Uterus (tissue), 2 donors: Measurements from ENCODE around the gene VWA8.

Source experiments
- POLR2A ChIP-seq, 2 donors: fragments of 450-650 bp; IDR thresholded peaks; one replicate each; pipeline ENCODE4 v1.6.1; 2016; ENCODE audit warnings: antibody characterized with exemption in 2 of 2, mild to moderate bottlenecking in 1 of 2, moderate library complexity in 1 of 2
- TF ChIP-seq, protein P1 (sequence below), 4 experiments: fragments of 200-600 bp in 2 of 4; fragments of 450-650 bp in 2 of 4; sonication (generic) in 2 of 4; IDR thresholded peaks; one replicate each; pipeline ENCODE4 v1.5.1; 2016 to 2019; ENCODE audit warnings: antibody characterized with exemption in 4 of 4, mild to moderate bottlenecking in 2 of 4, moderate library complexity in 1 of 4

DNA sequence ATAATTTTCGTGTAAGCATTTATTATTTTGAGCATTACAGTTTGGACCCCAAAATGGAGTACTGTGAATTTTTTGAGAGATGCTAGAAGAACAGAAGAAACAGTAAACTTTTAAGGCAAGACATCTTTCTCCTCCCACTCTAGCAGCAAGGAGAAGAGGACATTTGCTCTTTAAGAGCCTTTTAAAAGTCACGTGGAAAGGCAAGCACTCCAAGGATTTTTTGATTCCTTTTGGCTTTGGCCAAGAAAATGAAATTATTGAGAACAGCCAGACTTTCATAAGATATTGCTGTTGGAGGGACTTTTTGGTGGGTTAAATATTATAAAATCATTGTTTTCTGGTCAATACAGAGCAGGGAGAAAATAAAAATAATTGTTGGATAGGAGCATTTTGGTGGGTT is 393.5 kb downstream of the VWA8 start:
- TF ChIP-seq, protein P1, sequence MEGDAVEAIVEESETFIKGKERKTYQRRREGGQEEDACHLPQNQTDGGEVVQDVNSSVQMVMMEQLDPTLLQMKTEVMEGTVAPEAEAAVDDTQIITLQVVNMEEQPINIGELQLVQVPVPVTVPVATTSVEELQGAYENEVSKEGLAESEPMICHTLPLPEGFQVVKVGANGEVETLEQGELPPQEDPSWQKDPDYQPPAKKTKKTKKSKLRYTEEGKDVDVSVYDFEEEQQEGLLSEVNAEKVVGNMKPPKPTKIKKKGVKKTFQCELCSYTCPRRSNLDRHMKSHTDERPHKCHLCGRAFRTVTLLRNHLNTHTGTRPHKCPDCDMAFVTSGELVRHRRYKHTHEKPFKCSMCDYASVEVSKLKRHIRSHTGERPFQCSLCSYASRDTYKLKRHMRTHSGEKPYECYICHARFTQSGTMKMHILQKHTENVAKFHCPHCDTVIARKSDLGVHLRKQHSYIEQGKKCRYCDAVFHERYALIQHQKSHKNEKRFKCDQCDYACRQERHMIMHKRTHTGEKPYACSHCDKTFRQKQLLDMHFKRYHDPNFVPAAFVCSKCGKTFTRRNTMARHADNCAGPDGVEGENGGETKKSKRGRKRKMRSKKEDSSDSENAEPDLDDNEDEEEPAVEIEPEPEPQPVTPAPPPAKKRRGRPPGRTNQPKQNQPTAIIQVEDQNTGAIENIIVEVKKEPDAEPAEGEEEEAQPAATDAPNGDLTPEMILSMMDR (IDR thresholded peaks at IDR 0.05): no peak
- TF ChIP-seq POLR2A (IDR thresholded peaks at IDR 0.05): no peak
